H1 (cell line): ENCODE measurements around the gene CRLF3. TPM values are rescaled to one million over a fixed set of nuclear protein-coding genes. Genes with fewer than 3 reads are reported as not detected.

Experiments
- CTCF ChIA-PET: fragments of 300-600 bp; sonication (Branson Sonifier 250); formaldehyde crosslinking; loops from one replicate; lab custom pipeline; 2021; ENCODE audit not compliant: partially characterized antibody; lab: Charles Lee
- POLR2A ChIA-PET: fragments of 300-600 bp; sonication (Branson Sonifier 250); formaldehyde crosslinking; loops from one replicate; lab custom pipeline; 2021; ENCODE audit warnings: inconsistent platforms; ENCODE audit not compliant: partially characterized antibody; lab: Charles Lee
- DNase-seq, 2 experiments: peaks; one replicate each; pipeline versions ENCODE4 v3.0.0 to v3.0.0-alpha.2; 2010 to 2022; ENCODE audit warnings: low spot score in 2 of 2, low read depth in 1 of 2, mixed read lengths in 1 of 2
- FAIRE-seq: peaks from 2 replicates; lab custom pipeline; 2011; peaks lifted over from hg19 to GRCh38; lab: Jason Lieb, UNC
- H2AFZ ChIP-seq: 2 replicates; pipeline ENCODE4 v1.8.1; 2012; ENCODE audit warnings: low read length, inconsistent platforms
- H2AK5ac ChIP-seq: 2 replicates; pipeline ENCODE4 v1.6.1; 2013; ENCODE audit warnings: low read depth, low read length
- H2BK120ac ChIP-seq: replicated peaks from 2 replicates; pipeline ENCODE3; 2013; ENCODE audit warnings: low read depth, low read length, inconsistent platforms
- H2BK12ac ChIP-seq: 2 replicates; pipeline ENCODE4 v1.6.1; 2013; ENCODE audit warnings: low read depth, low read length
- H2BK15ac ChIP-seq: 2 replicates; pipeline ENCODE4 v1.6.1; 2013; ENCODE audit warnings: low read length
- H2BK20ac ChIP-seq: 2 replicates; pipeline ENCODE4 v1.6.1; 2013; ENCODE audit warnings: low read length
- H2BK5ac ChIP-seq: 2 replicates; pipeline ENCODE4 v1.6.1; 2013; ENCODE audit warnings: low read depth, low read length
- H3K14ac ChIP-seq: 2 replicates; pipeline ENCODE4 v1.6.1; 2013; ENCODE audit warnings: inconsistent platforms; ENCODE audit not compliant: insufficient read length
- H3K18ac ChIP-seq: 2 replicates; pipeline ENCODE4 v1.6.1; 2013; ENCODE audit warnings: low read length; ENCODE audit errors: extremely low read depth
- H3K23ac ChIP-seq: 2 replicates; pipeline ENCODE4 v1.6.1; 2013; ENCODE audit warnings: inconsistent platforms; ENCODE audit not compliant: insufficient read length
- H3K23me2 ChIP-seq: 2 replicates; pipeline ENCODE4 v1.6.1; 2013; ENCODE audit warnings: low read depth, low read length
- H3K27ac ChIP-seq: 2 replicates; pipeline ENCODE4 v1.6.1; 2011; ENCODE audit warnings: low read depth, low read length, inconsistent platforms
- H3K27me3 ChIP-seq, 4 experiments: replicated peaks in 1 of 4; 1 replicate in 1 of 4; 2 replicates in 3 of 4; pipeline versions ENCODE4 v1.6.1 to v1.8.1; 2011 to 2013; ENCODE audit warnings: low read length in 3 of 4, mild to moderate bottlenecking in 3 of 4, inconsistent platforms in 2 of 4, mixed read lengths in 2 of 4, moderate library complexity in 1 of 4; ENCODE audit not compliant: control insufficient read depth in 3 of 4, insufficient read depth in 3 of 4; ENCODE audit errors: extremely low read depth in 1 of 4
- H3K36me3 ChIP-seq, 4 experiments: 2 replicates each; pipeline versions ENCODE4 v1.6.1 to v1.8.1; 2011 to 2013; ENCODE audit warnings: mild to moderate bottlenecking in 4 of 4, low read length in 3 of 4, moderate library complexity in 2 of 4, control low read depth in 1 of 4, inconsistent platforms in 1 of 4; ENCODE audit not compliant: insufficient read depth in 4 of 4, control insufficient read depth in 2 of 4
- H3K4ac ChIP-seq: replicated peaks from 2 replicates; pipeline ENCODE3; 2013; ENCODE audit warnings: low read length, low read depth, mixed read lengths, inconsistent platforms; ENCODE audit not compliant: insufficient read length
- H3K4me1 ChIP-seq, 4 experiments: replicated peaks in 1 of 4; 1 replicate in 1 of 4; 2 replicates in 3 of 4; pipeline versions ENCODE4 v1.6.1 to v1.8.1; 2011 to 2013; ENCODE audit warnings: low read length in 3 of 4, inconsistent platforms in 2 of 4, mixed read lengths in 1 of 4; ENCODE audit not compliant: insufficient read depth in 4 of 4, control insufficient read depth in 3 of 4
- H3K4me2 ChIP-seq, 2 experiments: 2 replicates each; pipeline versions ENCODE4 v1.6.1 to v1.8.1; 2011 to 2013; ENCODE audit warnings: low read depth in 2 of 2, low read length in 2 of 2, control low read depth in 1 of 2, inconsistent platforms in 1 of 2, mild to moderate bottlenecking in 1 of 2; ENCODE audit not compliant: insufficient read depth in 1 of 2
- H3K4me3 ChIP-seq, 4 experiments: fragments of 200-600, 300-600 bp in 1 of 4; sonication (generic), shearing (Covaris generic), sonication (Bioruptor Twin) in 1 of 4; 2 replicates each; pipeline versions ENCODE4 v1.5.1 to v1.8.1; 2011 to 2016; ENCODE audit warnings: low read length in 4 of 4, low read depth in 3 of 4, control low read depth in 2 of 4, inconsistent platforms in 2 of 4, mild to moderate bottlenecking in 2 of 4, mixed read lengths in 1 of 4, moderate library complexity in 1 of 4; ENCODE audit not compliant: insufficient read depth in 2 of 4; ENCODE audit errors: extremely low read depth in 1 of 4
- H3K56ac ChIP-seq: replicated peaks from 2 replicates; pipeline ENCODE3; 2013; ENCODE audit warnings: low read depth, mild to moderate bottlenecking, mixed read lengths, low read length, inconsistent platforms; ENCODE audit not compliant: insufficient read length
- H3K79me1 ChIP-seq: 2 replicates; pipeline ENCODE4 v1.6.1; 2013; ENCODE audit warnings: low read depth, low read length, control low read depth
- H3K79me2 ChIP-seq, 2 experiments: 2 replicates each; pipeline versions ENCODE4 v1.6.1 to v1.8.1; 2012 to 2013; ENCODE audit warnings: low read length in 2 of 2, mild to moderate bottlenecking in 2 of 2, inconsistent platforms in 1 of 2; ENCODE audit not compliant: insufficient read depth in 2 of 2, control insufficient read depth in 1 of 2
- H3K9ac ChIP-seq, 4 experiments: replicated peaks in 1 of 4; 1 replicate in 1 of 4; 2 replicates in 3 of 4; pipeline versions ENCODE4 v1.6.1 to v1.8.1; 2011 to 2013; ENCODE audit warnings: low read depth in 3 of 4, low read length in 3 of 4, control low read depth in 2 of 4, mild to moderate bottlenecking in 2 of 4, moderate library complexity in 2 of 4, inconsistent platforms in 1 of 4; ENCODE audit errors: extremely low read depth in 1 of 4
- H3K9me3 ChIP-seq, 2 experiments: 2 replicates each; pipeline versions ENCODE4 v1.6.1 to v1.8.1; 2012 to 2013; ENCODE audit warnings: mild to moderate bottlenecking in 2 of 2, moderate library complexity in 2 of 2, control low read depth in 1 of 2, inconsistent platforms in 1 of 2, low read depth in 1 of 2, low read length in 1 of 2, mixed read lengths in 1 of 2; ENCODE audit not compliant: insufficient read depth in 2 of 2
- H4K20me1 ChIP-seq, 2 experiments: replicated peaks in 1 of 2; 2 replicates each; pipeline versions ENCODE3 to v1.8.1; 2011 to 2013; ENCODE audit warnings: inconsistent platforms in 2 of 2, low read length in 2 of 2, mild to moderate bottlenecking in 1 of 2; ENCODE audit not compliant: insufficient read depth in 2 of 2, control insufficient read depth in 1 of 2
- H4K5ac ChIP-seq: 2 replicates; pipeline ENCODE4 v1.6.1; 2013; ENCODE audit warnings: low read length, low read depth, mixed read lengths, inconsistent platforms; ENCODE audit not compliant: insufficient read length
- H4K8ac ChIP-seq: 2 replicates; pipeline ENCODE4 v1.8.0; 2013; ENCODE audit warnings: mild to moderate bottlenecking, moderate library complexity, low read length, inconsistent platforms; ENCODE audit not compliant: insufficient read depth; ENCODE audit errors: extremely low read depth
- H4K91ac ChIP-seq: replicated peaks from 2 replicates; pipeline ENCODE3; 2013; ENCODE audit warnings: low read length, mixed read lengths, inconsistent platforms; ENCODE audit not compliant: insufficient read length
- MAFK ChIP-seq: IDR thresholded peaks from 2 replicates; pipeline ENCODE4 v1.6.1; 2012; ENCODE audit warnings: low read depth, mild to moderate bottlenecking, improper control_type of control experiment, low read length
- WGBS, 2 experiments: shearing (Covaris generic) in 1 of 2; methylation state at CpG; one replicate each; pipeline versions ENCODE4 v1.1.6 to v1.1.7; 2013 to 2015; ENCODE audit warnings: low lambda C conversion rate in 2 of 2, mixed read lengths in 2 of 2, inconsistent platforms in 1 of 2, low coverage in 1 of 2, missing lambda C conversion rate in 1 of 2; ENCODE audit not compliant: insufficient replicate concordance in 2 of 2, insufficient coverage in 1 of 2, insufficient read length in 1 of 2; ENCODE audit errors: extremely low coverage in 1 of 2, missing lambda C conversion rate in 1 of 2; 5-methylcytosine and 5-hydroxymethylcytosine counted together
- polyA plus RNA-seq, 7 experiments: library from polyadenylated mRNA; depleted of rRNA in 3 of 7; stranded (reverse) in 5 of 7; unstranded in 2 of 7; fragments of >200 nt in 5 of 7; fragments of 200-250 nt in 2 of 7; gene quantifications; 1 replicate in 5 of 7; 2 replicates in 1 of 7; 4 replicates in 1 of 7; pipeline versions ENCODE4 v1.2.1 to v1.2.3, GENCODE V29; 2011 to 2013; ENCODE audit warnings: missing spikeins in 2 of 7, mixed read lengths in 2 of 7
- total RNA-seq: library from RNA; stranded (reverse); fragmentation: NEBNext Ultra II Directional; extraction: Animal tissue kit (Norgen Biotek cat#: 25700); gene quantifications from 2 replicates; pipeline ENCODE4 v1.2.1, GENCODE V29; 2021

The CRLF3 gene
- total and polyA plus RNA-seq, 2 of the 8 experiments (the other 6 are each of a cell fraction or from before 2014, with no cell fraction given): 12.7 to 22.7 TPM

DNA sequence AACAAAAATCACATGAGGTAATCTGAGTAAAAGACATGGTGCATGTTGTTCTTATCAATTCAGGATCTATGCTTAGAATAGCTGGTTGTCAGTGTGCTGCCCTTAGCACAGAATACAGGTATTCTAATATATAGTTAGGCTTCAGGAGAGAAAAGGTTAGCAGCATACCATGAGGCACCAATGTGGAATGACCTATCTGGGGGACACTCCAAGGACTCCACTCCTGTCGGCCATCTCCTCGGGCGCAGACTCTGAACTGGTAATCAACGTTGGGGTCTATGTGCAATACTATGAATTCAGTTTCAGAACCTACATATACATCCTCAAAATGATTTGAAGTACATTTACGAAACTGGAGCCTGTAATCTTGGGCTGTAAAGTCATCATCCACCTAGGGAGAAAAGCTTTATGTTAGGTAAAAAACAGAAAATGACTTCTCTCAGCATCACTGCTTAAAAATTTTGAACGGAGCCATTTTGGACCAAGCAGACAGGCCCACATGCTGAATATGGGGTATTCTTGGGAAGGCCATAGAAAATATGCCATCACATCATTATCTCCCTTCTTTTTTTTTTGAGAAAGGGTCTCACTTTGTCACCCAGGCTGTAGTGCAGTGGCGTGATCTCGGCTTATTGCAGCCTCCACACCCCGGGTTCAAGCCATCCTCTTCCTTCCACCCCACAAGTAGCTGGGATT lies 31.1 kb downstream of the CRLF3 start:
- Histone ChIP-seq H3K4ac (no peak overlapping the region), H3K36me3 (peaks cover 0 to 72% (median 12%) of the 10 kb centered on the region in 4 experiments; a peak in 4 of 8 replicates), H3K23ac (no peak overlapping the region), H3K9me3 (no peaks in the 10 kb centered on the region), H2BK20ac (no peak overlapping the region), H3K56ac (no peak overlapping the region), H3K4me2 (no peak overlapping the region), H2BK12ac (no peak overlapping the region), H3K79me1 (no peaks in the 10 kb centered on the region), H3K79me2 (no peaks in the 10 kb centered on the region), H2BK5ac (no peak overlapping the region), H3K27me3 (no peaks in the 10 kb centered on the region), H3K4me3 (no peak overlapping the region), H3K27ac (no peak overlapping the region), H4K20me1 (no peaks in the 10 kb centered on the region), H4K91ac (no peak overlapping the region), H2BK120ac (no peak overlapping the region), H3K23me2 (no peaks in the 10 kb centered on the region), H3K18ac (no peak overlapping the region), H3K14ac (no peak overlapping the region), H2AFZ (no peak overlapping the region), H3K4me1 (no peaks in the 10 kb centered on the region), H2AK5ac (no peak overlapping the region), H4K5ac (no peak overlapping the region), H4K8ac (no peak overlapping the region), H3K9ac (no peak overlapping the region), H2BK15ac (no peak overlapping the region)
- no peak for DNase-seq
- WGBS, 2 experiments: 94% methylated on average over 9 of the region's 9 CpGs; no CpG with 5 or more reads in 1 of the 2 experiments
- ChIA-PET POLR2A (interaction anchor here (1.3 to 2.8 kb wide), 3 partner anchors 9 to 46 kb away, joined by 4 to 11 read pairs (median 8); no protein-coding TSS in a partner anchor), CTCF (no interaction called here)
- no peak for FAIRE-seq
- no peak for TF ChIP-seq MAFK
